ENCODE results near the gene ISCA2. TPM values are rescaled to one million over a fixed set of nuclear protein-coding genes. Genes with fewer than 3 reads are reported as not detected.

The ISCA2 gene
- total RNA-seq, 1 donor from 2014 or later: 38.3 TPM

- ATAC-seq (ENCODE audit: poor library complexity) (no peak), DNase-seq (no peak)
- intact Hi-C loops (cut with DNase I): no loop called here
Measured at GRCh38 chr14:74541225-74541624, 47.7 kb downstream of the ISCA2 start.

DNA sequence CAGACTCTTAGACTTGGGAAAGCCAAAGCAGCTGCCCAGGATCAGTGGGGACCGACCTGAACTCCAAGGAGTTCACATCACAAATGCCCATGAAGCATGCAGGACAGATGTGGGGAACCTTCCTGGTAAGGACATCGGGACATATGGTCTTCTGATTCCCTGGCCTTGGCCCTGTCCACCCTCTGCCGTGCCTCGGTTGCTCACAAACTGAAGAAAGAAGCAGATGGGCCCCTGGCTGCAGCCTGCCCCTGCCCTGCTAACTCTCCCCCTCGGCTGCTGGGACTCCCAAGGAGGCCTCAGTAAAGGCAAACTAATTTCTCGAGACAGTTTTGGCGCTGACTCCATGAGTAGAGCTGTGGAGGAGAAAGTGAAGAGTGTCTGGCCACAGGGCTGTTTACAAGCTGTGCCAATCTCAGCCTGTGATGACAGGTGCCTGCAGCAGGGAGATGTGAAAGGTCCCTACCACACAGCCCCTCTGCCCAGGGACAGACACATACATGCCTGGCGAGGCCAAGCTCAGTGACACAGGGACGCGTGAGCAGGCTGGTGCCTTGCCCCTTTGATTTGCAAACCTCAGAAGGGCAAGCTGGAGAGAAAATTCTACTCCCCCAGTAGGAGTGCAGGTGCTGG is 48.6 kb downstream of the ISCA2 start:
- DNase-seq (no peak), ATAC-seq (ENCODE audit: poor library complexity) (peak; percentile 61)
- intact Hi-C loops (cut with DNase I): no loop called here

GRCh38 chr14:74543771-74544438 is 50.3 kb downstream of the ISCA2 start:
- DNase-seq: no peak
- ATAC-seq (ENCODE audit: poor library complexity): no peak
- intact Hi-C loops (cut with DNase I): no loop called here

- intact Hi-C loops (cut with DNase I): no loop called here
- DNase-seq (no peak), ATAC-seq (ENCODE audit: poor library complexity) (no peak)
Measured at GRCh38 chr14:74545386-74545785, 51.8 kb downstream of the ISCA2 start.

GRCh38 chr14:74546416-74546815 is 52.9 kb downstream of the ISCA2 start:
- no peak for ATAC-seq (ENCODE audit: poor library complexity)
- intact Hi-C loops (cut with DNase I): no loop called here
- DNase-seq: no peak

Other genes starting within 250 kb of the ISCA2 start
- gene ABCD4, start 190.8 kb upstream of the ISCA2 start, total RNA-seq: 22.1 TPM
- not detected for gene VRTN, start 145.3 kb upstream of the ISCA2 start, total RNA-seq
- gene SYNDIG1L, start 67.6 kb upstream of the ISCA2 start, total RNA-seq: not detected
- gene NPC2, start 460 bp upstream of the ISCA2 start, total RNA-seq: 75.8 TPM
- 11.9 TPM for gene LTBP2, start 118.5 kb downstream of the ISCA2 start, total RNA-seq
- 22.6 TPM for gene AREL1, start 219.3 kb downstream of the ISCA2 start, total RNA-seq
- gene FCF1, start 219.4 kb downstream of the ISCA2 start, total RNA-seq: 35.8 TPM

Data from Right ventricle myocardium superior (tissue), 1 donor.